ENCODE measurements around the gene SNX9. TPM values are rescaled to one million over a fixed set of nuclear protein-coding genes. Genes with fewer than 3 reads are reported as not detected.
"Not testable (repeated sequence)": the region's sequence is repeated elsewhere in the genome, so short reads cannot be mapped to it uniquely, and the experiment has no call there.

SNX9 gene
- total RNA-seq, 1 experiment from 2014 or later = 31.3 TPM

- Histone ChIP-seq H2BK5ac (ENCODE audit: insufficient read length, low read length) (no peak overlapping the region), H3K4ac (ENCODE audit: low read depth, low read length) (no peak overlapping the region), H2BK12ac (ENCODE audit: insufficient read length, low read depth, low read length) (no peak overlapping the region), H3K9me3 (ENCODE audit: control insufficient read depth, low read depth, low read length) (no peaks in the 10 kb centered on the region), H3K79me2 (ENCODE audit: insufficient read depth, low read length) (no peaks in the 10 kb centered on the region), H2BK15ac (ENCODE audit: low read depth, low read length) (no peak overlapping the region), H3K79me1 (ENCODE audit: insufficient read depth, low read depth, low read length, poor library complexity, severe bottlenecking) (no peaks in the 10 kb centered on the region), H3K4me1 (ENCODE audit: insufficient read depth, low read length) (no peaks in the 10 kb centered on the region; the same call in 1 of the 2 replicates), H3K23me2 (ENCODE audit: insufficient read length, low read depth, low read length, poor library complexity, severe bottlenecking) (no peaks in the 10 kb centered on the region), H3K4me2 (ENCODE audit: insufficient read depth, insufficient read length, low read length) (no peak overlapping the region), H4K8ac (replicated peaks; ENCODE audit: insufficient read length, low read depth, low read length) (no peak overlapping the region), H3K27ac (ENCODE audit: insufficient read length, low read depth, low read length) (no peak overlapping the region), H2BK120ac (ENCODE audit: low read depth, low read length, poor library complexity, severe bottlenecking) (no peak overlapping the region), H2BK20ac (ENCODE audit: low read depth, low read length, poor library complexity, severe bottlenecking) (no peak overlapping the region), H4K5ac (ENCODE audit: insufficient read length, low read depth, low read length) (no peak overlapping the region), H3K14ac (ENCODE audit: insufficient read depth, low read length) (no peak overlapping the region), H3T11ph (ENCODE audit: low read length) (no peak overlapping the region), H3K27me3 (ENCODE audit: insufficient read depth, low read length) (no peaks in the 10 kb centered on the region), H3K9ac (ENCODE audit: extremely low read depth, insufficient read length, low read length) (no peak overlapping the region), H3K18ac (ENCODE audit: insufficient read length, low read depth, low read length) (no peak overlapping the region), H2AFZ (ENCODE audit: low read length) (no peak overlapping the region), H2AK5ac (ENCODE audit: insufficient read length, low read length) (no peak overlapping the region), H3K23ac (ENCODE audit: insufficient read length, low read depth, low read length) (no peak overlapping the region), H4K91ac (ENCODE audit: insufficient read length, low read depth, low read length) (no peak overlapping the region), H3K56ac (ENCODE audit: insufficient read length, low read depth, low read length) (no peak overlapping the region), H4K20me1 (ENCODE audit: control insufficient read depth, insufficient read depth, insufficient read length) (no peaks in the 10 kb centered on the region)
- TF ChIP-seq CTCF (conservative IDR thresholded peaks at IDR 0.05) = no peak
- Mint-ChIP-seq H3K9me3 (peaks cover 0 to 2% of the 10 kb centered on the region in 2 experiments; a peak in 1 of 5 replicates), H3K4me3 (no peak overlapping the region), H3K36me3 (ENCODE audit: insufficient read depth in 1 of 3, low read depth in 3 of 3) (peaks cover 0 to 2% (median 0%) of the 10 kb centered on the region in 3 experiments; a peak in 1 of 7 replicates), H3K4me1 (no peaks in the 10 kb centered on the region), H3K27ac (no peak overlapping the region), H3K27me3 (ENCODE audit: low read depth) (peaks cover 2% of the 10 kb centered on the region; the same call in 1 of the 2 replicates)
- DNase-seq = no peak
- WGBS (ENCODE audit: extremely low coverage, insufficient read length, low lambda C conversion rate) = no CpG with 5 or more reads among the region's 2 CpGs
Measured at GRCh38 chr6:157792671-157793070, 30.4 kb upstream of the SNX9 start.

- not testable (repeated sequence) for H3K4me3 Mint-ChIP-seq; H2BK15ac ChIP-seq (ENCODE audit: low read depth, low read length); H3K23me2 ChIP-seq (ENCODE audit: insufficient read length, low read depth, low read length, poor library complexity, severe bottlenecking); H3K23ac ChIP-seq (ENCODE audit: insufficient read length, low read depth, low read length); H3K27me3 ChIP-seq (ENCODE audit: insufficient read depth, low read length); H3K18ac ChIP-seq (ENCODE audit: insufficient read length, low read depth, low read length); H2AK5ac ChIP-seq (ENCODE audit: insufficient read length, low read length); DNase-seq; H3K27ac Mint-ChIP-seq; H3K4me2 ChIP-seq (ENCODE audit: insufficient read depth, insufficient read length, low read length); H3K4ac ChIP-seq (ENCODE audit: low read depth, low read length); H3K4me1 Mint-ChIP-seq; H3K9me3 Mint-ChIP-seq; H3K79me2 ChIP-seq (ENCODE audit: insufficient read depth, low read length); H4K5ac ChIP-seq (ENCODE audit: insufficient read length, low read depth, low read length); H4K91ac ChIP-seq (ENCODE audit: insufficient read length, low read depth, low read length); H3K4me1 ChIP-seq (ENCODE audit: insufficient read depth, low read length); H2BK120ac ChIP-seq (ENCODE audit: low read depth, low read length, poor library complexity, severe bottlenecking); H3K9me3 ChIP-seq (ENCODE audit: control insufficient read depth, low read depth, low read length); H3K9ac ChIP-seq (ENCODE audit: extremely low read depth, insufficient read length, low read length); H4K20me1 ChIP-seq (ENCODE audit: control insufficient read depth, insufficient read depth, insufficient read length); H3K79me1 ChIP-seq (ENCODE audit: insufficient read depth, low read depth, low read length, poor library complexity, severe bottlenecking); H2BK5ac ChIP-seq (ENCODE audit: insufficient read length, low read length); H3K14ac ChIP-seq (ENCODE audit: insufficient read depth, low read length); H3K36me3 Mint-ChIP-seq (ENCODE audit: insufficient read depth in 1 of 3, low read depth in 3 of 3); H3K56ac ChIP-seq (ENCODE audit: insufficient read length, low read depth, low read length); H2BK20ac ChIP-seq (ENCODE audit: low read depth, low read length, poor library complexity, severe bottlenecking); H3K27me3 Mint-ChIP-seq (ENCODE audit: low read depth); H4K8ac ChIP-seq (replicated peaks; ENCODE audit: insufficient read length, low read depth, low read length); H3T11ph ChIP-seq (ENCODE audit: low read length); H2BK12ac ChIP-seq (ENCODE audit: insufficient read length, low read depth, low read length); H2AFZ ChIP-seq (ENCODE audit: low read length); H3K27ac ChIP-seq (ENCODE audit: insufficient read length, low read depth, low read length)
- no CpG with 5 or more reads among the region's 5 CpGs for WGBS (ENCODE audit: extremely low coverage, insufficient read length, low lambda C conversion rate)
Measured at GRCh38 chr6:157794012-157794411, 29.0 kb upstream of the SNX9 start.

All from H9 (cell line).